Endodermal cell (in vitro differentiated cells): ENCODE results near the gene JAZF1. TPM values are rescaled to one million over a fixed set of nuclear protein-coding genes. Genes with fewer than 3 reads are reported as not detected.

Experiments
- DNase-seq: peaks from one replicate; pipeline ENCODE4 v3.0.0-alpha.2; 2017
- H3K27ac ChIP-seq: 2 replicates; pipeline ENCODE4 v1.5.1; 2013; ENCODE audit warnings: mild to moderate bottlenecking, low read depth, low read length, moderate library complexity
- H3K27me3 ChIP-seq: 2 replicates; pipeline ENCODE4 v1.6.1; 2013; ENCODE audit warnings: mild to moderate bottlenecking, low read length, moderate library complexity; ENCODE audit not compliant: insufficient read depth, control insufficient read depth, poor library complexity, severe bottlenecking
- H3K36me3 ChIP-seq: 2 replicates; pipeline ENCODE4 v1.7.0; 2013; ENCODE audit warnings: mild to moderate bottlenecking, low read length, moderate library complexity; ENCODE audit not compliant: control insufficient read depth, insufficient read depth
- H3K4me1 ChIP-seq: one replicate; pipeline ENCODE4 v1.7.0; 2013; ENCODE audit warnings: low read length; ENCODE audit not compliant: control insufficient read depth, insufficient read depth
- H3K4me3 ChIP-seq: 2 replicates; pipeline ENCODE4 v1.5.1; 2013; ENCODE audit warnings: mild to moderate bottlenecking, low read length, moderate library complexity
- H3K9ac ChIP-seq: 2 replicates; pipeline ENCODE4 v1.6.1; 2013; ENCODE audit warnings: mild to moderate bottlenecking, low read length, moderate library complexity; ENCODE audit not compliant: poor library complexity, severe bottlenecking; ENCODE audit errors: extremely low read depth
- H3K9me3 ChIP-seq: 2 replicates; pipeline ENCODE4 v1.6.1; 2013; ENCODE audit warnings: mild to moderate bottlenecking, low read length, moderate library complexity; ENCODE audit not compliant: control insufficient read depth
- H3K27ac Mint-ChIP-seq: 2 replicates; pipeline ENCODE4 v1.8.0; 2020; ENCODE audit warnings: mixed read lengths
- H3K27me3 Mint-ChIP-seq: 2 replicates; pipeline ENCODE4 v1.8.0; 2021; ENCODE audit warnings: mild to moderate bottlenecking, mixed read lengths; ENCODE audit not compliant: insufficient read depth
- H3K36me3 Mint-ChIP-seq: 2 replicates; pipeline ENCODE4 v1.8.0; 2020; ENCODE audit warnings: low read depth, mixed read lengths
- H3K4me1 Mint-ChIP-seq: 2 replicates; pipeline ENCODE4 v1.8.0; 2020; ENCODE audit warnings: mixed read lengths
- H3K4me3 Mint-ChIP-seq: 2 replicates; pipeline ENCODE4 v1.8.0; 2020; ENCODE audit warnings: mild to moderate bottlenecking, moderate library complexity, mixed read lengths
- H3K9me3 Mint-ChIP-seq: 2 replicates; pipeline ENCODE4 v1.8.0; 2020; ENCODE audit warnings: mild to moderate bottlenecking, mixed read lengths
- WGBS, 2 experiments: methylation state at CpG; one replicate each; pipeline versions ENCODE4 v1.1.5 to v1.1.7; 2013; ENCODE audit warnings: missing lambda C conversion rate in 2 of 2, mixed read lengths in 1 of 2; ENCODE audit not compliant: insufficient coverage in 1 of 2, insufficient read length in 1 of 2; 5-methylcytosine and 5-hydroxymethylcytosine counted together
- total RNA-seq, 2 donors: library from RNA; stranded (reverse); fragmentation: NEBNext Ultra II Directional in 1 of 2; extraction: Animal tissue kit (Norgen Biotek cat#: 25700) in 1 of 2; gene quantifications; 2 replicates in 1 of 2; 3 replicates in 1 of 2; pipeline ENCODE4 v1.2.1, GENCODE V29; 2021
- TF ChIP-seq, protein P1 (sequence below): fragments of 200-600 bp; sonication (generic); conservative IDR thresholded peaks from 2 replicates; pipeline ENCODE4 v1.5.0; 2021; ENCODE audit warnings: antibody characterized with exemption, mild to moderate bottlenecking

The JAZF1 gene
- total RNA-seq, 2 donors from 2014 or later: 18.3 to 33.6 TPM

DNA sequence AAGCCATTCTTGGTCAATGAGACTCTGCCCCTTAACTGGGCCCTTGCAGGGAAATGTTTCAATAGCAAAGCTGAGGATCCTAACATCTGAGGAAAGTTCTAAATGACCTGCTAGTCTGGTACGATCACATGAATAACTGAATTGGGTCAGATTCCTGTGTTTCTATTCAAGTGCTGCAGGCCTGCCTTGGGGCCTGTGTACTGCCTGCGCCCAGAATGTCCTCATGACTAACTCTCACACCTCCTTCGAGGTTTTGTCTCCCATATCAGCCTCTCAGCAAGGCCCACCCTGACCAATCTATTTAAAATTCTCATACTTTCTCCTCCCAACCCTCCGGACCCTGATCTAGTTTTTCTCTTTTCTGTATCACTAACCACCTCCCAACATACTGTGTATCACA lies 4.4 kb downstream of the JAZF1 start:
- no peak overlapping the region for H3K27ac ChIP-seq
- 79 to 88% methylated on average over 3 to 4 of the region's 4 CpGs for WGBS, 2 experiments
- TF ChIP-seq, protein P1, sequence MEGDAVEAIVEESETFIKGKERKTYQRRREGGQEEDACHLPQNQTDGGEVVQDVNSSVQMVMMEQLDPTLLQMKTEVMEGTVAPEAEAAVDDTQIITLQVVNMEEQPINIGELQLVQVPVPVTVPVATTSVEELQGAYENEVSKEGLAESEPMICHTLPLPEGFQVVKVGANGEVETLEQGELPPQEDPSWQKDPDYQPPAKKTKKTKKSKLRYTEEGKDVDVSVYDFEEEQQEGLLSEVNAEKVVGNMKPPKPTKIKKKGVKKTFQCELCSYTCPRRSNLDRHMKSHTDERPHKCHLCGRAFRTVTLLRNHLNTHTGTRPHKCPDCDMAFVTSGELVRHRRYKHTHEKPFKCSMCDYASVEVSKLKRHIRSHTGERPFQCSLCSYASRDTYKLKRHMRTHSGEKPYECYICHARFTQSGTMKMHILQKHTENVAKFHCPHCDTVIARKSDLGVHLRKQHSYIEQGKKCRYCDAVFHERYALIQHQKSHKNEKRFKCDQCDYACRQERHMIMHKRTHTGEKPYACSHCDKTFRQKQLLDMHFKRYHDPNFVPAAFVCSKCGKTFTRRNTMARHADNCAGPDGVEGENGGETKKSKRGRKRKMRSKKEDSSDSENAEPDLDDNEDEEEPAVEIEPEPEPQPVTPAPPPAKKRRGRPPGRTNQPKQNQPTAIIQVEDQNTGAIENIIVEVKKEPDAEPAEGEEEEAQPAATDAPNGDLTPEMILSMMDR: no peak

DNA sequence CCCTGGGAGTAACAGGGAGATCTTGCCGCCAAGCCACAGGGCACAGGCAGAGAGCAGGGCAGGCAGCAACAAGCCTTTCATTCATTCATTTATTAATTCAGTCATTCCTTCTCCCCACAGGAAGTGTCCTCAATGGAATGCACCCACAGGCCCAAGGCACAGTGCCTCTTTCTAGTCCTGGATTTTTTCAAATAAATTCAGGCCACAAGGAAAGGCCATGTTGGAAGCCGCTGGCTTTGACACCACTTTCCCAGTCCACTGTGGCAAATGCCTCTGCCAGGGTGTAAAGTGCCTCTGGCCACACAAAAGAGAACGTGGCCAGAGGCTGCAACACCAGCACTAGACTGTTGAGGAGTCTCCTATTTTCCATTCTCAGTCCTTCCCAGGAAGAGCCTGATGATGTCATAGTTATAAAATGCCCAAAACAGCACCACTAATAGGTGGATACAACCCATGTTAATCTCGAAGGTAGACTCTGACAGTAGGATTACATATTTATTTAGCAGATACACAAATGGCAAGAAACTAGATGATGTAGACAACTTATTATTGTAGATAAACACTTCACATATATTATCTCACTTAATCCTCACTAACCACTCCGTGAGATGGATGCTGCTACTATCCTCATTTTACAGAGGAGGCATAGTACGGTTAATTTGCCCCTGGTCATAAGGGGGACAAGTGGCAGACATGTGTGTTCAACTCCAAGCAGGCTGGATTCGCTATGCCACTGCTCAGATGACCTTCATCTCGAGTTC lies 5.5 kb downstream of the JAZF1 start:
- WGBS, 2 experiments: 91 to 98% methylated on average over 6 to 7 of the region's 8 CpGs
- TF ChIP-seq, protein P1: no peak

More for the DNA sequence above, 4.4 kb downstream of the JAZF1 start:
- H3K9ac ChIP-seq: no peak overlapping the region
- no peaks in the 10 kb centered on the region for H3K27me3 ChIP-seq
- H3K4me3 Mint-ChIP-seq: no peak overlapping the region
- no peaks in the 10 kb centered on the region for H3K9me3 ChIP-seq
- H3K4me3 ChIP-seq: no peak overlapping the region
- peaks cover 1% of the 10 kb centered on the region for H3K36me3 Mint-ChIP-seq
- DNase-seq: no peak
- H3K27ac Mint-ChIP-seq: no peak overlapping the region
- H3K27me3 Mint-ChIP-seq: peaks cover 3% of the 10 kb centered on the region
- H3K4me1 ChIP-seq: peaks cover 30% of the 10 kb centered on the region
- H3K36me3 ChIP-seq: no peaks in the 10 kb centered on the region
- no peaks in the 10 kb centered on the region for H3K9me3 Mint-ChIP-seq
- H3K4me1 Mint-ChIP-seq: peaks cover 58% of the 10 kb centered on the region

DNA sequence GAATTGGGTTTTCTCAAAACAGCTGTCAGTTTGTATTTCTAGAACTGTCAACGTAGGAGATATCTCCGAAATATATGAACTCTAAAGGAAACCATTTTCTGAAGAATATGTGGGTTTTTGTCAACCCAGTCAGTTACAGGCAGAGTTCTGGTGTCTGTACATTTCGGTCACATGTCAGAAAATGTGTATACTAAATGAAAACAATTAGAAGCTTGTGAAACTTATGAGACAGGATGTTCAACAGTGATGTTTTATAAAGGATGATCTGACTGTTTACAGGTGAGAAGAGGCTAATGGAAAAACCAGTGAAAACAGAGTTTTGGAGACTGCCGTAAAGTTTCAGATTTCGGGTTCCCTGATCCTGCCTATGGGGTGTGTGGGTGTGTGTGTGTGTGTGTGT lies 6.2 kb downstream of the JAZF1 start:
- no peak for DNase-seq
- no peaks in the 10 kb centered on the region for H3K27me3 ChIP-seq
- no peaks in the 10 kb centered on the region for H3K9me3 Mint-ChIP-seq
- 92% methylated on average over 3 of the region's 5 CpGs for WGBS, 2 experiments
- peak overlapping the region; percentile 9 for H3K27ac Mint-ChIP-seq
- no peaks in the 10 kb centered on the region for H3K9me3 ChIP-seq
- peaks cover 2% of the 10 kb centered on the region for H3K27me3 Mint-ChIP-seq
- peaks cover 4% of the 10 kb centered on the region for H3K36me3 Mint-ChIP-seq
- H3K9ac ChIP-seq: no peak overlapping the region
- H3K4me3 Mint-ChIP-seq: no peak overlapping the region
- peaks cover 30% of the 10 kb centered on the region for H3K4me1 ChIP-seq
- peak overlapping the region; percentile 39 for H3K4me3 ChIP-seq
- H3K36me3 ChIP-seq: no peaks in the 10 kb centered on the region
- peaks cover 67% of the 10 kb centered on the region for H3K4me1 Mint-ChIP-seq
- H3K27ac ChIP-seq: no peak overlapping the region
- TF ChIP-seq, protein P1: no peak

More for the DNA sequence above, 5.5 kb downstream of the JAZF1 start:
- no peak overlapping the region for H3K9ac ChIP-seq
- H3K27ac Mint-ChIP-seq: no peak overlapping the region
- H3K4me1 ChIP-seq: peaks cover 30% of the 10 kb centered on the region
- peaks cover 2% of the 10 kb centered on the region for H3K27me3 Mint-ChIP-seq
- no peaks in the 10 kb centered on the region for H3K36me3 ChIP-seq
- H3K36me3 Mint-ChIP-seq: peaks cover 4% of the 10 kb centered on the region
- H3K4me1 Mint-ChIP-seq: peaks cover 62% of the 10 kb centered on the region
- no peak overlapping the region for H3K4me3 ChIP-seq
- no peaks in the 10 kb centered on the region for H3K9me3 Mint-ChIP-seq
- DNase-seq: no peak
- no peaks in the 10 kb centered on the region for H3K27me3 ChIP-seq
- no peak overlapping the region for H3K27ac ChIP-seq
- H3K4me3 Mint-ChIP-seq: no peak overlapping the region
- no peaks in the 10 kb centered on the region for H3K9me3 ChIP-seq
